Activated CD8-positive, alpha-beta memory T cell treated with anti-CD3 and anti-CD28 coated beads, Interleukin-2, amount 10 ng/mL, durations not matched to agents 7 days and 5 days (primary cell): ENCODE measurements around the gene GSTM2. TPM values are rescaled to one million over a fixed set of nuclear protein-coding genes. Genes with fewer than 3 reads are reported as not detected.
A peak's percentile ranks its signal among the peaks of the same experiment; 100 is the strongest.

Experiments used
- ATAC-seq: fragments of 150-1000 bp; cut with Tn5 transposase; one replicate; pipeline ENCODE4 v1.10.0; 2021; ENCODE audit warnings: moderate library complexity
- CTCF ChIA-PET: fragments of 350-600 bp; sonication (Branson Sonifier 250); formaldehyde crosslinking; loops from one replicate; lab custom pipeline; 2021; ENCODE audit warnings: antibody characterized with exemption; lab: Charles Lee
- DNase-seq: peaks from one replicate; pipeline ENCODE4 v3.0.0-alpha.2; 2020
- H3K27ac Mint-ChIP-seq: one replicate; pipeline ENCODE4 v1.8.0; 2021; ENCODE audit warnings: mild to moderate bottlenecking, mixed read lengths
- H3K27me3 Mint-ChIP-seq: one replicate; pipeline ENCODE4 v1.8.0; 2021; ENCODE audit warnings: mixed read lengths
- H3K36me3 Mint-ChIP-seq: one replicate; pipeline ENCODE4 v1.8.0; 2021; ENCODE audit warnings: mild to moderate bottlenecking, mixed read lengths
- H3K4me1 Mint-ChIP-seq: one replicate; pipeline ENCODE4 v1.8.0; 2021; ENCODE audit warnings: mixed read lengths
- H3K4me3 Mint-ChIP-seq: one replicate; pipeline ENCODE4 v1.8.0; 2021; ENCODE audit warnings: mild to moderate bottlenecking, moderate library complexity, mixed read lengths
- H3K9me3 Mint-ChIP-seq: one replicate; pipeline ENCODE4 v1.8.0; 2022; ENCODE audit warnings: low read depth, mixed read lengths
- total RNA-seq, 2 experiments: library from RNA; stranded (reverse); gene quantifications; one replicate each; pipeline ENCODE4 v1.2.3, GENCODE V29; 2021

Gene GSTM2
- total RNA-seq, 2 experiments from 2014 or later: 8.0 to 17.8 TPM

DNA sequence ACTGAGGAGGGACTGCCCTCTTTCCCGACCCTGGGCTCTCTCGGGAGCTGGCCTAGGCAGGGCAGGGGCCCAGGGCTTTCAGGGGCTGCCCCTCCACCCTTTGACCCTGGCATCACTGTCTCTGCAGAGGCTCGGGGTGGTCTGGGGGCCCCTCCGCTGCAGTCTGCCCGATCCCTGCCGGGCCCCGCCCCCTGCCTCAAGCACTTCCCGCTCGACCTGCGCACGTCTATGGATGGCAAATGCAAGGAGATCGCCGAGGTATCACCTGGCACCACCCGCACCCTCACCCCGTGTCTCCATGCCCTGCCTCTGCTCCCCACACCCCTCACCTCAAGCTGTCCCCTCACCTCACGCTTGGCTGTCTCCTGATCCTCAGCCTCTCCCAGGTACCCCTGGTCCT, 42.7 kb upstream of the GSTM2 start:
- H3K27me3 Mint-ChIP-seq: no peaks in the 10 kb centered on the region
- CTCF ChIA-PET: interaction anchor here (1.1 to 9.1 kb wide), 5 partner anchors 13 to 131 kb away, joined by 3 to 112 read pairs (median 12); partner anchors contain the start of genes CYB561D1 and GNAI3
- no peaks in the 10 kb centered on the region for H3K9me3 Mint-ChIP-seq
- DNase-seq (peak; percentile 39), ATAC-seq (no peak)
- H3K4me1 Mint-ChIP-seq: peaks cover 35% of the 10 kb centered on the region
- H3K4me3 Mint-ChIP-seq: no peak overlapping the region
- peaks cover 18% of the 10 kb centered on the region for H3K36me3 Mint-ChIP-seq
- no peak overlapping the region for H3K27ac Mint-ChIP-seq

GRCh38 chr1:109625601-109626560, 42.0 kb upstream of the GSTM2 start:
- no peaks in the 10 kb centered on the region for H3K27me3 Mint-ChIP-seq
- DNase-seq: peak; percentile 40
- no peak overlapping the region for H3K4me3 Mint-ChIP-seq
- no peak for ATAC-seq
- no peaks in the 10 kb centered on the region for H3K9me3 Mint-ChIP-seq
- CTCF ChIA-PET: interaction anchor here (1.6 to 9.1 kb wide), 5 partner anchors 12 to 132 kb away, joined by 5 to 112 read pairs (median 12); partner anchors contain the start of genes CYB561D1 and GNAI3
- H3K4me1 Mint-ChIP-seq: peaks cover 35% of the 10 kb centered on the region
- H3K36me3 Mint-ChIP-seq: peaks cover 18% of the 10 kb centered on the region
- peak overlapping the region; percentile 7 for H3K27ac Mint-ChIP-seq

DNA sequence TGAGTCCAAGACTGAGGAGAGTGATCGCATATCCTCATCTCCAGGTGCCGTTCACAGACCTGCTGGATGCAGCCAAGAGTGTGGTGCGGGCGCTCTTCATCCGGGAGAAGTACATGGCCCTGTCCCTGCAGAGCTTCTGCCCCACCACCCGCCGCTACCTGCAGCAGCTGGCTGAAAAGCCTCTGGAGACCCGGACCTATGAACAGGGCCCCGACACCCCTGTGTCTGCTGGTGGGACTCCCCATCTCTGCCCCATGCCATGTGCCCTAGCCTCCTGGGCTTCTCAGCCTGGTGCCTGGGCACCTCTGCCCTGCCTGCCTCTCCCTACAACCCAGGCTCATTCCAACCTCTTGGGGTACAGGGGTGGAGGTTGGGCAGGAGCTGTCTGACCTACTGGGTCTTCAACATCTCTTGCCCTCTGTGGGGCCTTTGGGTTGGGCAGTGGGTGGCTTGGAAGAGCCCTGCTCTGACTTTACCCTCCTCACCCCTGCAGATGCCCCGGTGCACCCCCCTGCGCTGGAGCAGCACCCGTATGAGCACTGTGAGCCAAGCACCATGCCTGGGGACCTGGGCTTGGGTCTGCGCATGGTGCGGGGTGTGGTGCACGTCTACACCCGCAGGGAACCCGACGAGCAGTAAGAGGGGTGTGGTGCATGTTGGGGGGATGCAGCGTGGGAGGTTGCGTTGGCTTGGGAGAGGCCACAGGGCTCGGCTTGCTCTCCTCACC, 41.0 kb upstream of the GSTM2 start:
- H3K36me3 Mint-ChIP-seq: peaks cover 20% of the 10 kb centered on the region
- H3K27ac Mint-ChIP-seq: no peak overlapping the region
- ATAC-seq: no peak
- no peaks in the 10 kb centered on the region for H3K9me3 Mint-ChIP-seq
- peaks cover 29% of the 10 kb centered on the region for H3K4me1 Mint-ChIP-seq
- no peak overlapping the region for H3K4me3 Mint-ChIP-seq
- no peaks in the 10 kb centered on the region for H3K27me3 Mint-ChIP-seq
- DNase-seq: peak; percentile 33
- CTCF ChIA-PET: interaction anchor here (1.9 to 9.1 kb wide), 3 partner anchors 11 to 83 kb away, joined by 8 to 112 read pairs (median 103); no protein-coding TSS in a partner anchor

DNA sequence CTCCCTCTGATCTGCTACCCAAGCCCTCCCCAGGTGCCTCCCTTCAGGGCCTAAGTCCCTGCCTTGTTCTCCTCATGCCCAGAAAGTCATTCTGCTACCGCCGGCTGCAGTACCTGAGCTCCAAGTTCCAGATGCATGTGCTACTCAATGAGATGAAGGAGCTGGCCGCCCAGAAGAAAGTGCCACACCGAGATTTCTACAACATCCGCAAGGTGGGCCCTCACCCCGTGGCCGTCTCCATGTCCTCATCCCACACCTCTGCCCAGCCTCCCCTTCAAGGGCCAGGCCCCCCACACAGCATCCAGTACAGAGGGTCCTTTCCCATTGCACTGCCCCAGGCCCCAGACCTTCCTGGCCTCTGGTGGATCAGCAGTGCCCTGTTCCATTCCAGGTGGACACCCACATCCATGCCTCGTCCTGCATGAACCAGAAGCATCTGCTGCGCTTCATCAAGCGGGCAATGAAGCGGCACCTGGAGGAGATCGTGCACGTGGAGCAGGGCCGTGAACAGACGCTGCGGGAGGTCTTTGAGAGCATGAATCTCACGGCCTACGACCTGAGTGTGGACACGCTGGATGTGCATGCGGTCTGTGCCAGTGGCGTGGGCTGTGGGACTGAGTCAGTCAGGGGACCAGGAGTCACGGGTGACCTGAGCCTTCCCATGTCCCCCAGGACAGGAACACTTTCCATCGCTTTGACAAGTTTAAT, 40.0 kb upstream of the GSTM2 start:
- Mint-ChIP-seq H3K27ac (no peak overlapping the region), H3K4me1 (peaks cover 19% of the 10 kb centered on the region), H3K27me3 (no peaks in the 10 kb centered on the region), H3K9me3 (no peaks in the 10 kb centered on the region), H3K4me3 (no peak overlapping the region), H3K36me3 (peaks cover 21% of the 10 kb centered on the region)
- DNase-seq (peak; percentile 38), ATAC-seq (no peak)
- CTCF ChIA-PET: interaction anchor here (1.2 to 9.1 kb wide), 5 partner anchors 10 to 84 kb away, joined by 5 to 112 read pairs (median 32); partner anchors contain the start of gene GNAI3

GRCh38 chr1:109628540-109629321, 39.1 kb upstream of the GSTM2 start:
- peaks cover 21% of the 10 kb centered on the region for H3K36me3 Mint-ChIP-seq
- H3K27me3 Mint-ChIP-seq: no peaks in the 10 kb centered on the region
- no peak for ATAC-seq
- CTCF ChIA-PET: interaction anchor here (0.6 to 6.7 kb wide), 7 partner anchors 9 to 126 kb away, joined by 3 to 103 read pairs (median 4); partner anchors contain the start of genes AMPD2, GNAI3 and GNAT2
- H3K9me3 Mint-ChIP-seq: no peaks in the 10 kb centered on the region
- no peak overlapping the region for H3K4me3 Mint-ChIP-seq
- no peak overlapping the region for H3K27ac Mint-ChIP-seq
- H3K4me1 Mint-ChIP-seq: peaks cover 11% of the 10 kb centered on the region
- DNase-seq: peak; percentile 40

DNA sequence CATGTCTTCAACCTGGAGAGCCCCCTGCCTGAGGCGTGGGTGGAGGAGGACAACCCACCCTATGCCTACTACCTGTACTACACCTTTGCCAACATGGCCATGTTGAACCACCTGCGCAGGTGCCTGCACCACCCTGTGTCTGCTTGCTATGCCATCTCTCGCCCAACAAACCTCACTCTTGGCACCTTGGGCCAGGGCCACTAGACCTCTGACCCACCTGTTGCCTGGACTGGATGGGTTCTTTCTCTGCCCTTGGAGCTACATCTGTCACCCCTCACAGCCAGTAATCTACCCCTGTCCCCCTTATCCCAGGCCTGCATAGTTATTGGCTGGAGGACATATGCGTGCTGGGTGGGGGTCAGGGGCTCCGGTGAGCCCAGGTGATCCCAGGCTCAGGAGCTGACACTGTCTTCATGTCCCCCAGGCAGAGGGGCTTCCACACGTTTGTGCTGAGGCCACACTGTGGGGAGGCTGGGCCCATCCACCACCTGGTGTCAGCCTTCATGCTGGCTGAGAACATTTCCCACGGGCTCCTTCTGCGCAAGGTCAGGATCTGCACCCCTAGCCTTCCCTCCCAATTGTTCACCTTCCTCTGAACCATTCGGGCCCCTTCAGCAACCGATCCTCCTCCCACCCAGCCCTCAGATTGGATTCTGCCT, 38.4 kb upstream of the GSTM2 start:
- H3K9me3 Mint-ChIP-seq: no peaks in the 10 kb centered on the region
- H3K4me3 Mint-ChIP-seq: no peak overlapping the region
- no peak overlapping the region for H3K27ac Mint-ChIP-seq
- CTCF ChIA-PET: interaction anchor here (0.7 to 6.7 kb wide), 11 partner anchors 10 to 146 kb away, joined by 3 to 103 read pairs (median 4); partner anchors contain the start of genes AMPD2, ATXN7L2, GNAI3 and GNAT2
- no peak for ATAC-seq
- DNase-seq: peak; percentile 38
- H3K36me3 Mint-ChIP-seq: peaks cover 21% of the 10 kb centered on the region
- peaks cover 7% of the 10 kb centered on the region for H3K4me1 Mint-ChIP-seq
- no peaks in the 10 kb centered on the region for H3K27me3 Mint-ChIP-seq

GRCh38 chr1:109630081-109630897, 37.6 kb upstream of the GSTM2 start:
- peaks cover 21% of the 10 kb centered on the region for H3K36me3 Mint-ChIP-seq
- H3K9me3 Mint-ChIP-seq: no peaks in the 10 kb centered on the region
- DNase-seq: peak; percentile 49
- CTCF ChIA-PET: interaction anchor here (0.7 to 6.7 kb wide), 20 partner anchors 9 to 355 kb away, joined by 3 to 103 read pairs (median 4); partner anchors contain the start of genes AHCYL1, AMPD2, ATXN7L2 and GNAI3
- no peak for ATAC-seq
- no peak overlapping the region for H3K27ac Mint-ChIP-seq
- H3K4me1 Mint-ChIP-seq: peaks cover 10% of the 10 kb centered on the region
- H3K27me3 Mint-ChIP-seq: no peaks in the 10 kb centered on the region
- H3K4me3 Mint-ChIP-seq: no peak overlapping the region

- Mint-ChIP-seq H3K4me1 (peaks cover 12% of the 10 kb centered on the region), H3K9me3 (no peaks in the 10 kb centered on the region), H3K36me3 (peaks cover 21% of the 10 kb centered on the region), H3K27ac (no peak overlapping the region), H3K4me3 (no peak overlapping the region), H3K27me3 (no peaks in the 10 kb centered on the region)
- DNase-seq (peak; percentile 39), ATAC-seq (no peak)
- CTCF ChIA-PET: interaction anchor here (0.7 to 6.7 kb wide), 15 partner anchors 8 to 354 kb away, joined by 3 to 103 read pairs (median 4); partner anchors contain the start of genes AHCYL1 and GNAI3
Measured at GRCh38 chr1:109630898-109631512, 36.9 kb upstream of the GSTM2 start.

GRCh38 chr1:109631513-109632505, 36.0 kb upstream of the GSTM2 start:
- peaks cover 21% of the 10 kb centered on the region for H3K36me3 Mint-ChIP-seq
- H3K4me3 Mint-ChIP-seq: no peak overlapping the region
- peak; percentile 36 for DNase-seq
- no peaks in the 10 kb centered on the region for H3K27me3 Mint-ChIP-seq
- CTCF ChIA-PET: interaction anchor here (1.0 to 6.7 kb wide), 11 partner anchors 8 to 353 kb away, joined by 3 to 103 read pairs (median 6); partner anchors contain the start of genes AHCYL1 and GNAI3
- H3K27ac Mint-ChIP-seq: no peak overlapping the region
- H3K4me1 Mint-ChIP-seq: peaks cover 12% of the 10 kb centered on the region
- ATAC-seq: no peak
- no peaks in the 10 kb centered on the region for H3K9me3 Mint-ChIP-seq
